ENCODE results near the gene SNX18. TPM values are rescaled to one million over a fixed set of nuclear protein-coding genes. Genes with fewer than 3 reads are reported as not detected.

The SNX18 gene
- total RNA-seq, 5 donors from 2014 or later (not counting 1 experiment from before 2014, with no cell fraction given) = 13.7 to 35.7 (median 31.1) TPM

GRCh38 chr5:54538156-54538555 is 20.6 kb downstream of the SNX18 start:
- peaks cover 5 to 12% of the 10 kb centered on the region in 2 experiments for H3K4me1 ChIP-seq (ENCODE audit: control insufficient read depth in 1 of 2, extremely low read depth in 1 of 2, insufficient read depth in 2 of 2, low read length in 2 of 2)
- no peak overlapping the region for H3K4me3 ChIP-seq (ENCODE audit: control insufficient read depth in 1 of 2, extremely low read depth in 1 of 2, low read length in 1 of 2)
- no CpG with 5 or more reads among the region's 3 CpGs for WGBS (ENCODE audit: insufficient coverage)
- Mint-ChIP-seq H3K4me1 (peaks cover 54 to 59% (median 54%) of the 10 kb centered on the region in 3 donors), H3K9me3 (no peaks in the 10 kb centered on the region), H3K27me3 (no peaks in the 10 kb centered on the region), H3K36me3 (peaks cover 33% of the 10 kb centered on the region), H3K4me3 (no peak overlapping the region), H3K27ac (no peak overlapping the region)
- POLR2A ChIA-PET = interaction anchor here in 1 of 2 donors (0.7 kb wide), 1 partner anchor 19 kb away, joined by 3 read pairs; no protein-coding TSS in a partner anchor
- no peaks in the 10 kb centered on the region for H3K27me3 ChIP-seq (replicated peaks in 1 of 2; ENCODE audit: control insufficient read depth in 2 of 2, extremely low read depth in 1 of 2, insufficient read depth in 2 of 2, low read length in 1 of 2)
- CTCF ChIA-PET = interaction anchor here in 1 of 2 donors (1.0 kb wide), 1 partner anchor 22 kb away, joined by 4 read pairs; no protein-coding TSS in a partner anchor
- no peak overlapping the region for H3K27ac ChIP-seq (ENCODE audit: low read length)
- peaks cover 0 to 3% of the 10 kb centered on the region in 2 donors for H3K36me3 ChIP-seq (ENCODE audit: control insufficient read depth in 2 of 2, extremely low read depth in 1 of 2, insufficient read depth in 1 of 2, low read length in 1 of 2)
- no peak for ATAC-seq (replicated peaks in 1 of 4)
- DNase-seq = no peak
- no peaks in the 10 kb centered on the region for H3K9me3 ChIP-seq

GRCh38 chr5:54539001-54539400 is 21.4 kb downstream of the SNX18 start:
- Mint-ChIP-seq H3K36me3 (peaks cover 36% of the 10 kb centered on the region), H3K4me3 (no peak overlapping the region), H3K4me1 (peaks cover 45 to 53% (median 48%) of the 10 kb centered on the region in 3 donors), H3K27ac (no peak overlapping the region), H3K27me3 (no peaks in the 10 kb centered on the region), H3K9me3 (no peaks in the 10 kb centered on the region)
- no peaks in the 10 kb centered on the region for H3K9me3 ChIP-seq
- H3K27ac ChIP-seq (ENCODE audit: low read length) = no peak overlapping the region
- CTCF ChIA-PET = interaction anchor here in 1 of 2 donors (0.6 to 0.9 kb wide), 2 partner anchors 92 to 94 kb away, joined by 3 read pairs; no protein-coding TSS in a partner anchor
- H3K4me1 ChIP-seq (ENCODE audit: control insufficient read depth in 1 of 2, extremely low read depth in 1 of 2, insufficient read depth in 2 of 2, low read length in 2 of 2) = peaks cover 4 to 5% of the 10 kb centered on the region in 2 experiments
- DNase-seq (no peak), ATAC-seq (replicated peaks in 1 of 4) (no peak)
- POLR2A ChIA-PET = no interaction called here
- no peaks in the 10 kb centered on the region for H3K27me3 ChIP-seq (replicated peaks in 1 of 2; ENCODE audit: control insufficient read depth in 2 of 2, extremely low read depth in 1 of 2, insufficient read depth in 2 of 2, low read length in 1 of 2)
- 100% methylated on average over 1 of the region's 4 CpGs for WGBS (ENCODE audit: insufficient coverage)
- no peak overlapping the region for H3K4me3 ChIP-seq (ENCODE audit: control insufficient read depth in 1 of 2, extremely low read depth in 1 of 2, low read length in 1 of 2)
- H3K36me3 ChIP-seq (ENCODE audit: control insufficient read depth in 2 of 2, extremely low read depth in 1 of 2, insufficient read depth in 1 of 2, low read length in 1 of 2) = peaks cover 0 to 9% of the 10 kb centered on the region in 2 donors

GRCh38 chr5:54540286-54540685 is 22.7 kb downstream of the SNX18 start:
- H3K27ac ChIP-seq (ENCODE audit: low read length) = no peak overlapping the region
- CTCF ChIA-PET = interaction anchor here in 1 of 2 donors (0.7 kb wide), 1 partner anchor 15 kb away, joined by 5 read pairs; no protein-coding TSS in a partner anchor
- H3K4me1 ChIP-seq (ENCODE audit: control insufficient read depth in 1 of 2, extremely low read depth in 1 of 2, insufficient read depth in 2 of 2, low read length in 2 of 2) = peaks cover 4 to 5% of the 10 kb centered on the region in 2 experiments
- Mint-ChIP-seq H3K4me3 (no peak overlapping the region), H3K36me3 (peaks cover 32% of the 10 kb centered on the region), H3K27me3 (no peaks in the 10 kb centered on the region), H3K9me3 (no peaks in the 10 kb centered on the region), H3K4me1 (peaks cover 38 to 48% (median 43%) of the 10 kb centered on the region in 3 donors), H3K27ac (no peak overlapping the region)
- no peak overlapping the region for H3K4me3 ChIP-seq (ENCODE audit: control insufficient read depth in 1 of 2, extremely low read depth in 1 of 2, low read length in 1 of 2)
- DNase-seq (no peak), ATAC-seq (replicated peaks in 1 of 4) (no peak)
- H3K36me3 ChIP-seq (ENCODE audit: control insufficient read depth in 2 of 2, extremely low read depth in 1 of 2, insufficient read depth in 1 of 2, low read length in 1 of 2) = peaks cover 0 to 9% of the 10 kb centered on the region in 2 donors
- no peaks in the 10 kb centered on the region for H3K27me3 ChIP-seq (replicated peaks in 1 of 2; ENCODE audit: control insufficient read depth in 2 of 2, extremely low read depth in 1 of 2, insufficient read depth in 2 of 2, low read length in 1 of 2)
- no peaks in the 10 kb centered on the region for H3K9me3 ChIP-seq
- no CpG with 5 or more reads among the region's 3 CpGs for WGBS (ENCODE audit: insufficient coverage)
- POLR2A ChIA-PET = no interaction called here

GRCh38 chr5:54541823-54542783 is 24.5 kb downstream of the SNX18 start:
- Mint-ChIP-seq H3K4me3 (no peak overlapping the region), H3K27me3 (no peaks in the 10 kb centered on the region), H3K4me1 (peaks cover 31 to 39% (median 33%) of the 10 kb centered on the region in 3 donors), H3K9me3 (no peaks in the 10 kb centered on the region), H3K27ac (no peak overlapping the region), H3K36me3 (peaks cover 30% of the 10 kb centered on the region)
- ATAC-seq (replicated peaks in 1 of 4) (no peak), DNase-seq (no peak)
- peaks cover 4 to 5% of the 10 kb centered on the region in 2 experiments for H3K4me1 ChIP-seq (ENCODE audit: control insufficient read depth in 1 of 2, extremely low read depth in 1 of 2, insufficient read depth in 2 of 2, low read length in 2 of 2)
- H3K36me3 ChIP-seq (ENCODE audit: control insufficient read depth in 2 of 2, extremely low read depth in 1 of 2, insufficient read depth in 1 of 2, low read length in 1 of 2) = peaks cover 0 to 15% of the 10 kb centered on the region in 2 donors
- no peak overlapping the region for H3K4me3 ChIP-seq (ENCODE audit: control insufficient read depth in 1 of 2, extremely low read depth in 1 of 2, low read length in 1 of 2)
- no peaks in the 10 kb centered on the region for H3K9me3 ChIP-seq
- POLR2A ChIA-PET = no interaction called here
- 95% methylated on average over 6 of the region's 12 CpGs for WGBS (ENCODE audit: insufficient coverage)
- CTCF ChIA-PET = no interaction called here
- no peaks in the 10 kb centered on the region for H3K27me3 ChIP-seq (replicated peaks in 1 of 2; ENCODE audit: control insufficient read depth in 2 of 2, extremely low read depth in 1 of 2, insufficient read depth in 2 of 2, low read length in 1 of 2)
- H3K27ac ChIP-seq (ENCODE audit: low read length) = no peak overlapping the region

GRCh38 chr5:54544044-54544443 is 26.5 kb downstream of the SNX18 start:
- peaks cover 18 to 26% (median 21%) of the 10 kb centered on the region in 3 donors for H3K4me1 Mint-ChIP-seq
- H3K36me3 ChIP-seq (ENCODE audit: control insufficient read depth in 2 of 2, extremely low read depth in 1 of 2, insufficient read depth in 1 of 2, low read length in 1 of 2) = peaks cover 0 to 24% of the 10 kb centered on the region in 2 donors
- H3K9me3 Mint-ChIP-seq = no peaks in the 10 kb centered on the region
- H3K36me3 Mint-ChIP-seq = peaks cover 39% of the 10 kb centered on the region
- H3K9me3 ChIP-seq = no peaks in the 10 kb centered on the region
- no peaks in the 10 kb centered on the region for H3K27me3 Mint-ChIP-seq
- 86% methylated on average over 1 of the region's 4 CpGs for WGBS (ENCODE audit: insufficient coverage)
- H3K4me3 Mint-ChIP-seq = no peak overlapping the region
- POLR2A ChIA-PET = no interaction called here
- H3K27ac Mint-ChIP-seq = no peak overlapping the region
- peaks cover 4 to 5% of the 10 kb centered on the region in 2 experiments for H3K4me1 ChIP-seq (ENCODE audit: control insufficient read depth in 1 of 2, extremely low read depth in 1 of 2, insufficient read depth in 2 of 2, low read length in 2 of 2)
- DNase-seq (no peak), ATAC-seq (replicated peaks in 1 of 4) (no peak)
- CTCF ChIA-PET = no interaction called here
- H3K27ac ChIP-seq (ENCODE audit: low read length) = no peak overlapping the region
- no peaks in the 10 kb centered on the region for H3K27me3 ChIP-seq (replicated peaks in 1 of 2; ENCODE audit: control insufficient read depth in 2 of 2, extremely low read depth in 1 of 2, insufficient read depth in 2 of 2, low read length in 1 of 2)
- no peak overlapping the region for H3K4me3 ChIP-seq (ENCODE audit: control insufficient read depth in 1 of 2, extremely low read depth in 1 of 2, low read length in 1 of 2)

GRCh38 chr5:54545796-54546195 is 28.2 kb downstream of the SNX18 start:
- DNase-seq = no peak
- 100% methylated on average over 4 of the region's 6 CpGs for WGBS (ENCODE audit: insufficient coverage)

More at GRCh38 chr5:54545796-54546195, 28.2 kb downstream of the SNX18 start:
- no peak overlapping the region for H3K4me3 ChIP-seq (ENCODE audit: control insufficient read depth in 1 of 2, extremely low read depth in 1 of 2, low read length in 1 of 2)
- H3K27me3 ChIP-seq (replicated peaks in 1 of 2; ENCODE audit: control insufficient read depth in 2 of 2, extremely low read depth in 1 of 2, insufficient read depth in 2 of 2, low read length in 1 of 2) = no peaks in the 10 kb centered on the region
- no peak for ATAC-seq (replicated peaks in 1 of 4)
- peaks cover 0 to 24% of the 10 kb centered on the region in 2 donors for H3K36me3 ChIP-seq (ENCODE audit: control insufficient read depth in 2 of 2, extremely low read depth in 1 of 2, insufficient read depth in 1 of 2, low read length in 1 of 2)
- peaks cover 43% of the 10 kb centered on the region for H3K36me3 Mint-ChIP-seq
- no peak overlapping the region for H3K27ac ChIP-seq (ENCODE audit: low read length)
- H3K27me3 Mint-ChIP-seq = no peaks in the 10 kb centered on the region
- ChIA-PET CTCF (no interaction called here), POLR2A (no interaction called here)
- H3K4me3 Mint-ChIP-seq = no peak overlapping the region
- H3K4me1 Mint-ChIP-seq = peaks cover 9 to 17% (median 15%) of the 10 kb centered on the region in 3 donors
- H3K27ac Mint-ChIP-seq = no peak overlapping the region
- no peaks in the 10 kb centered on the region for H3K9me3 Mint-ChIP-seq
- no peaks in the 10 kb centered on the region for H3K9me3 ChIP-seq
- H3K4me1 ChIP-seq (ENCODE audit: control insufficient read depth in 1 of 2, extremely low read depth in 1 of 2, insufficient read depth in 2 of 2, low read length in 2 of 2) = peaks cover 3 to 4% of the 10 kb centered on the region in 2 experiments

All from T-cell (primary cell).